ENCODE results near the gene PTGR3. TPM values are rescaled to one million over a fixed set of nuclear protein-coding genes. Genes with fewer than 3 reads are reported as not detected.

Gene PTGR3
- total RNA-seq, 2 donors from 2014 or later = 8.9 to 26.5 TPM

GRCh38 chr18:75221397-75221796 lies 12.5 kb upstream of the PTGR3 start:
- Histone ChIP-seq H3K36me3 (replicated peaks in 1 of 2; ENCODE audit: insufficient read depth in 1 of 2, low read depth in 2 of 2) (no peaks in the 10 kb centered on the region), H3K4me3 (no peak overlapping the region), H3K4me1 (peaks cover 35% of the 10 kb centered on the region), H3K9me3 (no peaks in the 10 kb centered on the region), H3K27me3 (no peaks in the 10 kb centered on the region), H3K27ac (peak overlapping the region in 1 of 4 donors; percentile 56)
- intact Hi-C loops (cut with DNase I) = no loop called here
- ATAC-seq (no peak), DNase-seq (no peak)
- 79 to 89% methylated on average over 1 of the region's 1 CpG for WGBS, 2 donors
- TF ChIP-seq POLR2A (IDR thresholded peaks at IDR 0.05) (no peak), CTCF (IDR thresholded peaks at IDR 0.05) (no peak)

- Histone ChIP-seq H3K36me3 (replicated peaks in 1 of 2; ENCODE audit: insufficient read depth in 1 of 2, low read depth in 2 of 2) (no peaks in the 10 kb centered on the region), H3K27me3 (no peaks in the 10 kb centered on the region), H3K9me3 (no peaks in the 10 kb centered on the region), H3K4me3 (no peak overlapping the region), H3K4me1 (peaks cover 34% of the 10 kb centered on the region), H3K27ac (peak overlapping the region in 1 of 4 donors; percentile 56)
- intact Hi-C loops (cut with DNase I) = no loop called here
- TF ChIP-seq CTCF (IDR thresholded peaks at IDR 0.05) = no peak
- no peak for TF ChIP-seq POLR2A (IDR thresholded peaks at IDR 0.05)
- no peak for ATAC-seq
- WGBS, 2 donors = 76 to 84% methylated on average over 12 of the region's 12 CpGs
- no peak for DNase-seq
Observed at GRCh38 chr18:75220551-75221355, 11.8 kb upstream of the PTGR3 start.

GRCh38 chr18:75219745-75220375 lies 10.9 kb upstream of the PTGR3 start:
- Histone ChIP-seq H3K27me3 (no peaks in the 10 kb centered on the region), H3K27ac (peak overlapping the region in 1 of 4 donors; percentile 56), H3K36me3 (replicated peaks in 1 of 2; ENCODE audit: insufficient read depth in 1 of 2, low read depth in 2 of 2) (no peaks in the 10 kb centered on the region), H3K4me3 (no peak overlapping the region), H3K4me1 (peaks cover 39% of the 10 kb centered on the region), H3K9me3 (no peaks in the 10 kb centered on the region)
- no peak for ATAC-seq
- intact Hi-C loops (cut with DNase I) = no loop called here
- no peak for TF ChIP-seq CTCF (IDR thresholded peaks at IDR 0.05)
- TF ChIP-seq POLR2A (IDR thresholded peaks at IDR 0.05) = no peak
- 66 to 75% methylated on average over 11 of the region's 11 CpGs for WGBS, 2 donors
- DNase-seq = no peak

GRCh38 chr18:75218065-75218923 lies 9.4 kb upstream of the PTGR3 start:
- intact Hi-C loops (cut with DNase I) = no loop called here
- Histone ChIP-seq H3K27me3 (no peaks in the 10 kb centered on the region), H3K4me1 (peaks cover 55% of the 10 kb centered on the region), H3K9me3 (no peaks in the 10 kb centered on the region), H3K4me3 (no peak overlapping the region), H3K36me3 (replicated peaks in 1 of 2; ENCODE audit: insufficient read depth in 1 of 2, low read depth in 2 of 2) (no peaks in the 10 kb centered on the region), H3K27ac (no peak overlapping the region)
- DNase-seq (no peak), ATAC-seq (no peak)
- TF ChIP-seq CTCF (IDR thresholded peaks at IDR 0.05) (no peak), POLR2A (IDR thresholded peaks at IDR 0.05) (no peak)
- WGBS, 2 donors = 67% methylated on average over 12 of the region's 12 CpGs

All from body of pancreas (tissue), 4 donors.